ENCODE data around the gene MAP3K1. TPM values are rescaled to one million over a fixed set of nuclear protein-coding genes. Genes with fewer than 3 reads are reported as not detected.

The MAP3K1 gene
- total and polyA plus RNA-seq, 2 experiments from 2014 or later: 9.5 to 14.4 TPM

DNA sequence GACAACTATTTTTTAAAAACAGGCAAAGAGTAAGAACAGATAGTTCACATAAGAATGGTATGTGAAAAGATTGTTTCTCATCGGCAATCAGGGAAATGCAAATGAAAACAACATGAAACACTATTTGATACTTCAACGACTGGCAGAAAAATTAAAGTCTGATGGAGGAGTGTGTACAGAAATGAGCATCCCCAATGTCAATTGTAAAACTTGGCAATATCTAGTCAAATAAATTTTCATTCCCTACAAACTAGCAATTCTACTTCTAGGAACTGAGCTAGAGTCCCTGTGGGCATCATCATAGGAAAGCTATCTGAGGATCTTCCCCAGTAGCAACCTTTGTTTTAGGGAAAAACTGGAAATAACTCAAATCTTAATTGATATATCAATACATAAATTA is 29.0 kb upstream of the MAP3K1 start:
- Mint-ChIP-seq H3K4me1 (no peaks in the 10 kb centered on the region), H3K27ac (no peak overlapping the region)
- H3K79me2 ChIP-seq (replicated peaks; ENCODE audit: insufficient read depth): no peaks in the 10 kb centered on the region

More for the DNA sequence above, 29.0 kb upstream of the MAP3K1 start:
- H3K36me3 ChIP-seq (ENCODE audit: insufficient read depth): no peaks in the 10 kb centered on the region
- H3K4me1 ChIP-seq (ENCODE audit: insufficient read depth): no peaks in the 10 kb centered on the region
- Mint-ChIP-seq H3K9me3 (peaks cover 20% of the 10 kb centered on the region), H3K27me3 (ENCODE audit: insufficient read depth, low read depth, poor library complexity) (no peaks in the 10 kb centered on the region), H3K36me3 (ENCODE audit: low read depth) (peaks cover 8% of the 10 kb centered on the region; the same call in 2 of the 3 replicates), H3K4me3 (no peak overlapping the region)
- TF ChIP-seq POLR2AphosphoS5 (IDR thresholded peaks at IDR 0.05; ENCODE audit: low read depth) (no peak), JUNB (IDR thresholded peaks at IDR 0.05; ENCODE audit: unreplicated experiment) (no peak), CREB1 (CRISPR knock-in tag; IDR thresholded peaks at IDR 0.05; ENCODE audit: low read depth) (no peak), ZNF331 (CRISPR knock-in tag; IDR thresholded peaks at IDR 0.05; ENCODE audit: low read depth) (no peak), NANOG (IDR thresholded peaks at IDR 0.05; ENCODE audit: borderline replicate concordance) (no peak), EZH2 (IDR thresholded peaks at IDR 0.05; ENCODE audit: low read depth, unreplicated experiment) (no peak), EZH2phosphoT487 (IDR thresholded peaks at IDR 0.05; ENCODE audit: unreplicated experiment) (no peak), STAT1 (IDR thresholded peaks at IDR 0.05; ENCODE audit: unreplicated experiment) (no peak), ZNF114 (CRISPR knock-in tag; IDR thresholded peaks at IDR 0.05) (no peak)
- TF ChIP-seq, protein P1, sequence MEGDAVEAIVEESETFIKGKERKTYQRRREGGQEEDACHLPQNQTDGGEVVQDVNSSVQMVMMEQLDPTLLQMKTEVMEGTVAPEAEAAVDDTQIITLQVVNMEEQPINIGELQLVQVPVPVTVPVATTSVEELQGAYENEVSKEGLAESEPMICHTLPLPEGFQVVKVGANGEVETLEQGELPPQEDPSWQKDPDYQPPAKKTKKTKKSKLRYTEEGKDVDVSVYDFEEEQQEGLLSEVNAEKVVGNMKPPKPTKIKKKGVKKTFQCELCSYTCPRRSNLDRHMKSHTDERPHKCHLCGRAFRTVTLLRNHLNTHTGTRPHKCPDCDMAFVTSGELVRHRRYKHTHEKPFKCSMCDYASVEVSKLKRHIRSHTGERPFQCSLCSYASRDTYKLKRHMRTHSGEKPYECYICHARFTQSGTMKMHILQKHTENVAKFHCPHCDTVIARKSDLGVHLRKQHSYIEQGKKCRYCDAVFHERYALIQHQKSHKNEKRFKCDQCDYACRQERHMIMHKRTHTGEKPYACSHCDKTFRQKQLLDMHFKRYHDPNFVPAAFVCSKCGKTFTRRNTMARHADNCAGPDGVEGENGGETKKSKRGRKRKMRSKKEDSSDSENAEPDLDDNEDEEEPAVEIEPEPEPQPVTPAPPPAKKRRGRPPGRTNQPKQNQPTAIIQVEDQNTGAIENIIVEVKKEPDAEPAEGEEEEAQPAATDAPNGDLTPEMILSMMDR (conservative IDR thresholded peaks at IDR 0.05; ENCODE audit: low read depth in 2 of 2): no peak
- TF ChIP-seq, protein P2, sequence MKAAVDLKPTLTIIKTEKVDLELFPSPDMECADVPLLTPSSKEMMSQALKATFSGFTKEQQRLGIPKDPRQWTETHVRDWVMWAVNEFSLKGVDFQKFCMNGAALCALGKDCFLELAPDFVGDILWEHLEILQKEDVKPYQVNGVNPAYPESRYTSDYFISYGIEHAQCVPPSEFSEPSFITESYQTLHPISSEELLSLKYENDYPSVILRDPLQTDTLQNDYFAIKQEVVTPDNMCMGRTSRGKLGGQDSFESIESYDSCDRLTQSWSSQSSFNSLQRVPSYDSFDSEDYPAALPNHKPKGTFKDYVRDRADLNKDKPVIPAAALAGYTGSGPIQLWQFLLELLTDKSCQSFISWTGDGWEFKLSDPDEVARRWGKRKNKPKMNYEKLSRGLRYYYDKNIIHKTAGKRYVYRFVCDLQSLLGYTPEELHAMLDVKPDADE (IDR thresholded peaks at IDR 0.05): no peak
- TF ChIP-seq, protein P3, sequence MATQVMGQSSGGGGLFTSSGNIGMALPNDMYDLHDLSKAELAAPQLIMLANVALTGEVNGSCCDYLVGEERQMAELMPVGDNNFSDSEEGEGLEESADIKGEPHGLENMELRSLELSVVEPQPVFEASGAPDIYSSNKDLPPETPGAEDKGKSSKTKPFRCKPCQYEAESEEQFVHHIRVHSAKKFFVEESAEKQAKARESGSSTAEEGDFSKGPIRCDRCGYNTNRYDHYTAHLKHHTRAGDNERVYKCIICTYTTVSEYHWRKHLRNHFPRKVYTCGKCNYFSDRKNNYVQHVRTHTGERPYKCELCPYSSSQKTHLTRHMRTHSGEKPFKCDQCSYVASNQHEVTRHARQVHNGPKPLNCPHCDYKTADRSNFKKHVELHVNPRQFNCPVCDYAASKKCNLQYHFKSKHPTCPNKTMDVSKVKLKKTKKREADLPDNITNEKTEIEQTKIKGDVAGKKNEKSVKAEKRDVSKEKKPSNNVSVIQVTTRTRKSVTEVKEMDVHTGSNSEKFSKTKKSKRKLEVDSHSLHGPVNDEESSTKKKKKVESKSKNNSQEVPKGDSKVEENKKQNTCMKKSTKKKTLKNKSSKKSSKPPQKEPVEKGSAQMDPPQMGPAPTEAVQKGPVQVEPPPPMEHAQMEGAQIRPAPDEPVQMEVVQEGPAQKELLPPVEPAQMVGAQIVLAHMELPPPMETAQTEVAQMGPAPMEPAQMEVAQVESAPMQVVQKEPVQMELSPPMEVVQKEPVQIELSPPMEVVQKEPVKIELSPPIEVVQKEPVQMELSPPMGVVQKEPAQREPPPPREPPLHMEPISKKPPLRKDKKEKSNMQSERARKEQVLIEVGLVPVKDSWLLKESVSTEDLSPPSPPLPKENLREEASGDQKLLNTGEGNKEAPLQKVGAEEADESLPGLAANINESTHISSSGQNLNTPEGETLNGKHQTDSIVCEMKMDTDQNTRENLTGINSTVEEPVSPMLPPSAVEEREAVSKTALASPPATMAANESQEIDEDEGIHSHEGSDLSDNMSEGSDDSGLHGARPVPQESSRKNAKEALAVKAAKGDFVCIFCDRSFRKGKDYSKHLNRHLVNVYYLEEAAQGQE (IDR thresholded peaks at IDR 0.05; ENCODE audit: unreplicated experiment): no peak
- TF ChIP-seq, protein P4, sequence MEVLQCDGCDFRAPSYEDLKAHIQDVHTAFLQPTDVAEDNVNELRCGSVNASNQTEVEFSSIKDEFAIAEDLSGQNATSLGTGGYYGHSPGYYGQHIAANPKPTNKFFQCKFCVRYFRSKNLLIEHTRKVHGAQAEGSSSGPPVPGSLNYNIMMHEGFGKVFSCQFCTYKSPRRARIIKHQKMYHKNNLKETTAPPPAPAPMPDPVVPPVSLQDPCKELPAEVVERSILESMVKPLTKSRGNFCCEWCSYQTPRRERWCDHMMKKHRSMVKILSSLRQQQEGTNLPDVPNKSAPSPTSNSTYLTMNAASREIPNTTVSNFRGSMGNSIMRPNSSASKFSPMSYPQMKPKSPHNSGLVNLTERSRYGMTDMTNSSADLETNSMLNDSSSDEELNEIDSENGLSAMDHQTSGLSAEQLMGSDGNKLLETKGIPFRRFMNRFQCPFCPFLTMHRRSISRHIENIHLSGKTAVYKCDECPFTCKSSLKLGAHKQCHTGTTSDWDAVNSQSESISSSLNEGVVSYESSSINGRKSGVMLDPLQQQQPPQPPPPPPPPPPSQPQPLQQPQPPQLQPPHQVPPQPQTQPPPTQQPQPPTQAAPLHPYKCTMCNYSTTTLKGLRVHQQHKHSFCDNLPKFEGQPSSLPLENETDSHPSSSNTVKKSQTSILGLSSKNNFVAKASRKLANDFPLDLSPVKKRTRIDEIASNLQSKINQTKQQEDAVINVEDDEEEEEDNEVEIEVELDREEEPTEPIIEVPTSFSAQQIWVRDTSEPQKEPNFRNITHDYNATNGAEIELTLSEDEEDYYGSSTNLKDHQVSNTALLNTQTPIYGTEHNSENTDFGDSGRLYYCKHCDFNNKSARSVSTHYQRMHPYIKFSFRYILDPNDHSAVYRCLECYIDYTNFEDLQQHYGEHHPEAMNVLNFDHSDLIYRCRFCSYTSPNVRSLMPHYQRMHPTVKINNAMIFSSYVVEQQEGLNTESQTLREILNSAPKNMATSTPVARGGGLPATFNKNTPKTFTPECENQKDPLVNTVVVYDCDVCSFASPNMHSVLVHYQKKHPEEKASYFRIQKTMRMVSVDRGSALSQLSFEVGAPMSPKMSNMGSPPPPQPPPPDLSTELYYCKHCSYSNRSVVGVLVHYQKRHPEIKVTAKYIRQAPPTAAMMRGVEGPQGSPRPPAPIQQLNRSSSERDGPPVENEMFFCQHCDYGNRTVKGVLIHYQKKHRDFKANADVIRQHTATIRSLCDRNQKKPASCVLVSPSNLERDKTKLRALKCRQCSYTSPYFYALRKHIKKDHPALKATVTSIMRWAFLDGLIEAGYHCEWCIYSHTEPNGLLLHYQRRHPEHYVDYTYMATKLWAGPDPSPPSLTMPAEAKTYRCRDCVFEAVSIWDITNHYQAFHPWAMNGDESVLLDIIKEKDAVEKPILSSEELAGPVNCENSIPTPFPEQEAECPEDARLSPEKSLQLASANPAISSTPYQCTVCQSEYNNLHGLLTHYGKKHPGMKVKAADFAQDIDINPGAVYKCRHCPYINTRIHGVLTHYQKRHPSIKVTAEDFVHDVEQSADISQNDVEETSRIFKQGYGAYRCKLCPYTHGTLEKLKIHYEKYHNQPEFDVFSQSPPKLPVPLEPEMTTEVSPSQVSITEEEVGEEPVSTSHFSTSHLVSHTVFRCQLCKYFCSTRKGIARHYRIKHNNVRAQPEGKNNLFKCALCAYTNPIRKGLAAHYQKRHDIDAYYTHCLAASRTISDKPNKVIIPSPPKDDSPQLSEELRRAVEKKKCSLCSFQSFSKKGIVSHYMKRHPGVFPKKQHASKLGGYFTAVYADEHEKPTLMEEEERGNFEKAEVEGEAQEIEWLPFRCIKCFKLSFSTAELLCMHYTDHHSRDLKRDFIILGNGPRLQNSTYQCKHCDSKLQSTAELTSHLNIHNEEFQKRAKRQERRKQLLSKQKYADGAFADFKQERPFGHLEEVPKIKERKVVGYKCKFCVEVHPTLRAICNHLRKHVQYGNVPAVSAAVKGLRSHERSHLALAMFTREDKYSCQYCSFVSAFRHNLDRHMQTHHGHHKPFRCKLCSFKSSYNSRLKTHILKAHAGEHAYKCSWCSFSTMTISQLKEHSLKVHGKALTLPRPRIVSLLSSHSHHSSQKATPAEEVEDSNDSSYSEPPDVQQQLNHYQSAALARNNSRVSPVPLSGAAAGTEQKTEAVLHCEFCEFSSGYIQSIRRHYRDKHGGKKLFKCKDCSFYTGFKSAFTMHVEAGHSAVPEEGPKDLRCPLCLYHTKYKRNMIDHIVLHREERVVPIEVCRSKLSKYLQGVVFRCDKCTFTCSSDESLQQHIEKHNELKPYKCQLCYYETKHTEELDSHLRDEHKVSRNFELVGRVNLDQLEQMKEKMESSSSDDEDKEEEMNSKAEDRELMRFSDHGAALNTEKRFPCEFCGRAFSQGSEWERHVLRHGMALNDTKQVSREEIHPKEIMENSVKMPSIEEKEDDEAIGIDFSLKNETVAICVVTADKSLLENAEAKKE (CRISPR knock-in tag; IDR thresholded peaks at IDR 0.05): no peak
- H4K20me1 ChIP-seq (replicated peaks; ENCODE audit: insufficient read depth): no peaks in the 10 kb centered on the region
- DNase-seq (ENCODE audit: low spot score) (no peak), ATAC-seq (no peak)
- no peaks in the 10 kb centered on the region for H3K27me3 ChIP-seq (ENCODE audit: insufficient read depth)
- H3K9me2 ChIP-seq (ENCODE audit: insufficient read depth): no peaks in the 10 kb centered on the region
- H3K4me2 ChIP-seq: no peak overlapping the region
- no peak overlapping the region for H3K27ac ChIP-seq (ENCODE audit: low read depth)
- no peak overlapping the region for H2AFZ ChIP-seq
- H3K4me3 ChIP-seq: no peak overlapping the region
- H3F3A ChIP-seq (replicated peaks; ENCODE audit: low read depth): no peaks in the 10 kb centered on the region

Data from GM23338 (cell line).